ENCODE results near the gene HMOX2. TPM values are rescaled to one million over a fixed set of nuclear protein-coding genes. Genes with fewer than 3 reads are reported as not detected.

Gene HMOX2
- total RNA-seq (2021; ENCODE audit: unreplicated experiment) (72.6 TPM), Bru-seq, nascent RNA (percentile 69 among the genes with signal in this experiment), BruChase-seq, experiment 1, labeled RNA remaining after a 2-hour chase (percentile 73 among the genes with signal in this experiment), BruChase-seq, experiment 2, labeled RNA remaining after a 6-hour chase (percentile 78 among the genes with signal in this experiment)
- polyA plus RNA-seq (2012; ENCODE audit: insufficient read length) = 114 TPM
- long read RNA-seq, transcript HMOX2-208 (6 exons, 2,147 nt) = major isoform, 100 of 138 reads
- long read RNA-seq, transcript HMOX2-205 (7 exons, 1,797 nt) = minor isoform, 12 of 138 reads
- long read RNA-seq, partial matches to known transcripts = 6 of 138 reads
- long read RNA-seq, other reads (novel, unspliced or antisense) = 13 of 138 reads

- peaks cover 18% of the 10 kb centered on the region for H3K4me1 ChIP-seq (ENCODE audit: control insufficient read depth, insufficient read depth, low read length)
- H3K36me3 ChIP-seq (ENCODE audit: control insufficient read depth, insufficient read depth, low read length) = no peaks in the 10 kb centered on the region; the same call in 1 of the 2 replicates
- no TSS peak for BruUV-seq (replicated peaks)
- DNase-seq (ENCODE audit: low read depth, low spot score) = peak; percentile 85
- no peaks in the 10 kb centered on the region for H3K27me3 ChIP-seq (ENCODE audit: control insufficient read depth, insufficient read depth, low read length)
- peak within 1 kb of the TSS; percentile 82 to 85 for H3K4me3 ChIP-seq (ENCODE audit: low read depth in 2 of 2, low read length in 2 of 2)
- intact Hi-C loops (cut with micrococcal nuclease; ENCODE audit: unreplicated experiment) = no loop called here
- in situ Hi-C loops (cut with HindIII; ENCODE audit: low pct_unique_long_range_greater_than_20kb, low sequenced_read_pairs) = no loop called here
- no peaks in the 10 kb centered on the region for H3K9me3 ChIP-seq (ENCODE audit: control insufficient read depth, insufficient read depth, low read depth, low read length)
- ATAC-seq = peak; percentile 92
- H3K27ac ChIP-seq (ENCODE audit: low read length) = peak within 1 kb of the TSS; percentile 94
- ChIA-PET CTCF (no interaction called here), POLR2A (interaction anchor here (0.6 kb wide), 2 partner anchors 94 to 203 kb away, joined by 4 to 5 read pairs; no protein-coding TSS in a partner anchor)
- peak in 1 of 2 experiments; percentile 41; a peak in 1 of 4 replicates for TF ChIP-seq REST (IDR thresholded peaks at IDR 0.05; ENCODE audit: insufficient read depth in 1 of 2, low read depth in 2 of 2, low read length in 1 of 2)
- TF ChIP-seq SIN3A (IDR thresholded peaks at IDR 0.05; ENCODE audit: borderline replicate concordance, insufficient read depth, low read depth, low read length) = peak; percentile 88; the same call in 1 of the 2 replicates
- TF ChIP-seq CTCF (IDR thresholded peaks at IDR 0.05) = no peak; the same call in 1 of the 2 replicates
- peak; percentile 83 for TF ChIP-seq POLR2AphosphoS5 (IDR thresholded peaks at IDR 0.05; ENCODE audit: low read depth, low read length)
Measured at GRCh38 chr16:4475880-4476788, at the start of gene HMOX2. HMOX2 (plus strand) TSS chr16:4476398; CDS start chr16:4505525, 29,127 bp downstream.

- Histone ChIP-seq H3K4me3 (ENCODE audit: low read depth in 2 of 2, low read length in 2 of 2) (peak overlapping the region; percentile 91 to 94), H3K9me3 (ENCODE audit: control insufficient read depth, insufficient read depth, low read depth, low read length) (no peaks in the 10 kb centered on the region), H3K36me3 (ENCODE audit: control insufficient read depth, insufficient read depth, low read length) (no peaks in the 10 kb centered on the region), H3K27me3 (ENCODE audit: control insufficient read depth, insufficient read depth, low read length) (no peaks in the 10 kb centered on the region), H3K27ac (ENCODE audit: low read length) (peak overlapping the region; percentile 92), H3K4me1 (ENCODE audit: control insufficient read depth, insufficient read depth, low read length) (peaks cover 17% of the 10 kb centered on the region)
- POLR2A ChIA-PET = no interaction called here
- intact Hi-C loops (cut with micrococcal nuclease; ENCODE audit: unreplicated experiment) (no loop called here), in situ Hi-C loops (cut with HindIII; ENCODE audit: low pct_unique_long_range_greater_than_20kb, low sequenced_read_pairs) (no loop called here)
- CTCF ChIA-PET = no interaction called here
- TF ChIP-seq CTCF (IDR thresholded peaks at IDR 0.05) (no peak), SIN3A (IDR thresholded peaks at IDR 0.05; ENCODE audit: borderline replicate concordance, insufficient read depth, low read depth, low read length) (no peak), POLR2AphosphoS5 (IDR thresholded peaks at IDR 0.05; ENCODE audit: low read depth, low read length) (no peak), TCF7L2 (IDR thresholded peaks at IDR 0.05; ENCODE audit: low read depth, low read length) (no peak), REST (IDR thresholded peaks at IDR 0.05; ENCODE audit: insufficient read depth in 1 of 2, low read depth in 2 of 2, low read length in 1 of 2) (no peak)
- BruUV-seq (replicated peaks) = TSS peak; percentile 84
- DNase-seq (ENCODE audit: low read depth, low spot score) = no peak
- ATAC-seq = no peak
Measured at GRCh38 chr16:4426722-4427372, 49.4 kb upstream of the HMOX2 start.

Measured in Panc1 (cell line).